Omental fat pad (tissue), 4 donors: ENCODE data around the gene COL4A6. TPM values are rescaled to one million over a fixed set of nuclear protein-coding genes. Genes with fewer than 3 reads are reported as not detected.

ENCODE experiments used
- ATAC-seq: fragments of 150-250 bp; one replicate; pipeline ENCODE4 v1.9.1; 2016; ENCODE audit warnings: mild to moderate bottlenecking, moderate library complexity; ENCODE audit not compliant: low FRiP score
- DNase-seq: peaks from one replicate; pipeline ENCODE4 v3.0.0-alpha.2; 2019; ENCODE audit warnings: low spot score
- CTCF ChIP-seq, 3 donors: fragments of 450-650 bp; IDR thresholded peaks; one replicate each; pipeline ENCODE4 v1.5.1; 2016 to 2017; ENCODE audit warnings: antibody characterized with exemption in 3 of 3, mild to moderate bottlenecking in 3 of 3, moderate library complexity in 2 of 3
- total RNA-seq, 4 donors: library from RNA; depleted of rRNA; stranded (reverse); fragments of >200 nt; gene quantifications; one replicate each; pipeline ENCODE4 v1.1.0, GENCODE V29; 2016

The COL4A6 gene
- total RNA-seq, 4 donors from 2014 or later, result 0.38 to 4.5 (median 2.4) TPM

GRCh38 chrX:108299704-108300103 lies 138.5 kb downstream of the COL4A6 start:
- ATAC-seq (no peak), DNase-seq (no peak)
- TF ChIP-seq CTCF (IDR thresholded peaks at IDR 0.05), result no peak

- no peak for ATAC-seq
- no peak for TF ChIP-seq CTCF (IDR thresholded peaks at IDR 0.05)
- no peak for DNase-seq
These were observed 139.1 kb downstream of the COL4A6 start for GRCh38 chrX:108299101-108299591.

GRCh38 chrX:108298165-108298602 lies 140.0 kb downstream of the COL4A6 start:
- no peak for TF ChIP-seq CTCF (IDR thresholded peaks at IDR 0.05)
- ATAC-seq, result no peak
- no peak for DNase-seq

- DNase-seq (no peak), ATAC-seq (no peak)
- TF ChIP-seq CTCF (IDR thresholded peaks at IDR 0.05), result no peak
These were observed 140.9 kb downstream of the COL4A6 start for GRCh38 chrX:108297290-108297689.

- no peak for DNase-seq
- no peak for TF ChIP-seq CTCF (IDR thresholded peaks at IDR 0.05)
- ATAC-seq, result no peak
These were observed 146.2 kb downstream of the COL4A6 start for GRCh38 chrX:108292053-108292452.

GRCh38 chrX:108285918-108286317 lies 152.3 kb downstream of the COL4A6 start:
- DNase-seq, result no peak
- no peak for ATAC-seq
- no peak for TF ChIP-seq CTCF (IDR thresholded peaks at IDR 0.05)

- TF ChIP-seq CTCF (IDR thresholded peaks at IDR 0.05), result no peak
- ATAC-seq, result no peak
- DNase-seq, result no peak
These were observed 152.9 kb downstream of the COL4A6 start for GRCh38 chrX:108285356-108285755.
